WTC11 (cell line): ENCODE measurements around the gene NHSL2.

Experiments used
- TF ChIP-seq, protein P1 (sequence below): fragments of 200-600 bp; IDR thresholded peaks from 2 replicates; pipeline ENCODE4 v1.8.0; 2022; ENCODE audit warnings: antibody characterized with exemption
- TF ChIP-seq, protein P2 (sequence below): sonication (generic); formaldehyde crosslinking; IDR thresholded peaks from 2 replicates; pipeline ENCODE4 v1.8.1; 2023; ENCODE audit warnings: mild to moderate bottlenecking, moderate library complexity, missing genetic modification reagents

DNA sequence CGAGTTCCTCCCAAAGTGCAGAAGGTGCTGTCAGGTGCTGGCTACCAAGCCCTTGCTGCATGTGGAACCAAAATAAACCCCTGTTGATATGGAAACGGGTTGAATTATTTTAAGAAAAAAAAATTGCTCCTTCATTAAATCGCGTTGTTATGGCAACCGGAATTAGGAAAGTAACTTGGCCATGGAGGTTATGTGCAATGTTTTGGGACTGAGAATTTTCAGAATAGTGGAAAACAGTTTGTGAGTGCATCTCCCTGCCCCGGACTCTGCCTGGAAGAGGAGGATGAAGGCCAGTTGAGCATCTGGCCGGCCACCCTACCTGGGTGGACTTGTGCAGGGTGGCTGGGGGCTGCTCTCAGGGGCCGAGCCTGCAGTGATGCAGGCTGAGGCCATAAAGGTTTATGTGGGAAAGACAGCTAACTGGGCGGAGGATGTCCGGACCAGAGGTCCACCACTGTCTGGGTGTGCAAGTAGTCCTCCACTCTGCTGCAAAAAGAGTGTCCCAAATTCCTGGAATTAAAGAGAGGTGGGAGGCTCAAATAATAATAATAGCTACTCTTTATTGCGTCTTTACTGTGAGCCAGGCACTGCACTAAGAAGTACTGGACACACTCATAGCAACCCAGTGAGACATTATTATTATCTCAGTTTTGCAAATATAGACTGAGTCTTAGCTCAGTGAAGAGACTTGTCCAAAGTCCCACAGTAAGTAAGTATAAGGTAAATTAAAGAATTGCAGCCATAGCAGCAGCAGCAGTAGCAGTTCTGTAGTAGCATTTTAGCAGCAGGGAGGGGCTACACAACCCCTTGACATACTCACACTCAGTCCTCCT, 200.4 kb downstream of the NHSL2 start:
- TF ChIP-seq, protein P1, sequence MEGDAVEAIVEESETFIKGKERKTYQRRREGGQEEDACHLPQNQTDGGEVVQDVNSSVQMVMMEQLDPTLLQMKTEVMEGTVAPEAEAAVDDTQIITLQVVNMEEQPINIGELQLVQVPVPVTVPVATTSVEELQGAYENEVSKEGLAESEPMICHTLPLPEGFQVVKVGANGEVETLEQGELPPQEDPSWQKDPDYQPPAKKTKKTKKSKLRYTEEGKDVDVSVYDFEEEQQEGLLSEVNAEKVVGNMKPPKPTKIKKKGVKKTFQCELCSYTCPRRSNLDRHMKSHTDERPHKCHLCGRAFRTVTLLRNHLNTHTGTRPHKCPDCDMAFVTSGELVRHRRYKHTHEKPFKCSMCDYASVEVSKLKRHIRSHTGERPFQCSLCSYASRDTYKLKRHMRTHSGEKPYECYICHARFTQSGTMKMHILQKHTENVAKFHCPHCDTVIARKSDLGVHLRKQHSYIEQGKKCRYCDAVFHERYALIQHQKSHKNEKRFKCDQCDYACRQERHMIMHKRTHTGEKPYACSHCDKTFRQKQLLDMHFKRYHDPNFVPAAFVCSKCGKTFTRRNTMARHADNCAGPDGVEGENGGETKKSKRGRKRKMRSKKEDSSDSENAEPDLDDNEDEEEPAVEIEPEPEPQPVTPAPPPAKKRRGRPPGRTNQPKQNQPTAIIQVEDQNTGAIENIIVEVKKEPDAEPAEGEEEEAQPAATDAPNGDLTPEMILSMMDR: no peak
- TF ChIP-seq, protein P2, sequence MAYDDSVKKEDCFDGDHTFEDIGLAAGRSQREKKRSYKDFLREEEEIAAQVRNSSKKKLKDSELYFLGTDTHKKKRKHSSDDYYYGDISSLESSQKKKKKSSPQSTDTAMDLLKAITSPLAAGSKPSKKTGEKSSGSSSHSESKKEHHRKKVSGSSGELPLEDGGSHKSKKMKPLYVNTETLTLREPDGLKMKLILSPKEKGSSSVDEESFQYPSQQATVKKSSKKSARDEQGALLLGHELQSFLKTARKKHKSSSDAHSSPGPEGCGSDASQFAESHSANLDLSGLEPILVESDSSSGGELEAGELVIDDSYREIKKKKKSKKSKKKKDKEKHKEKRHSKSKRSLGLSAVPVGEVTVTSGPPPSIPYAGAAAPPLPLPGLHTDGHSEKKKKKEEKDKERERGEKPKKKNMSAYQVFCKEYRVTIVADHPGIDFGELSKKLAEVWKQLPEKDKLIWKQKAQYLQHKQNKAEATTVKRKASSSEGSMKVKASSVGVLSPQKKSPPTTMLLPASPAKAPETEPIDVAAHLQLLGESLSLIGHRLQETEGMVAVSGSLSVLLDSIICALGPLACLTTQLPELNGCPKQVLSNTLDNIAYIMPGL: no peak
